Measurements from ENCODE around the gene PATZ1.
A peak's percentile ranks its signal among the peaks of the same experiment; 100 is the strongest.
"Not testable (repeated sequence)": the region's sequence is repeated elsewhere in the genome, so short reads cannot be mapped to it uniquely, and the experiment has no call there.

The PATZ1 gene

GRCh38 chr22:31343235-31344191 lies 2.6 kb downstream of the PATZ1 start:
- peak; percentile 52 for DNase-seq

- no peak for DNase-seq
These were observed 3.6 kb downstream of the PATZ1 start for GRCh38 chr22:31342389-31343140.

- DNase-seq = no peak
These were observed 4.6 kb downstream of the PATZ1 start for GRCh38 chr22:31341386-31342088.

- DNase-seq = no peak
These were observed 5.3 kb downstream of the PATZ1 start for GRCh38 chr22:31340765-31341247.

GRCh38 chr22:31340360-31340759 lies 5.8 kb downstream of the PATZ1 start:
- DNase-seq = no peak

- no peak for DNase-seq
These were observed 6.9 kb downstream of the PATZ1 start for GRCh38 chr22:31339148-31339832.

- no peak for DNase-seq
These were observed 9.0 kb downstream of the PATZ1 start for GRCh38 chr22:31337178-31337577.

- DNase-seq = no peak
These were observed 11.8 kb downstream of the PATZ1 start for GRCh38 chr22:31334329-31334728.

- no peak for DNase-seq
These were observed 12.5 kb downstream of the PATZ1 start for GRCh38 chr22:31333641-31334040.

- DNase-seq = no peak
These were observed 13.3 kb downstream of the PATZ1 start for GRCh38 chr22:31332886-31333285.

- no peak for DNase-seq
These were observed 14.1 kb downstream of the PATZ1 start for GRCh38 chr22:31332010-31332409.

GRCh38 chr22:31329453-31330215 lies 16.5 kb downstream of the PATZ1 start:
- DNase-seq = no peak

GRCh38 chr22:31329029-31329428 lies 17.1 kb downstream of the PATZ1 start:
- DNase-seq = no peak

GRCh38 chr22:31328544-31328960 lies 17.6 kb downstream of the PATZ1 start:
- DNase-seq = no peak

- DNase-seq = no peak
These were observed 18.2 kb downstream of the PATZ1 start for GRCh38 chr22:31327806-31328543.

GRCh38 chr22:31326877-31327276 lies 19.3 kb downstream of the PATZ1 start:
- no peak for DNase-seq

GRCh38 chr22:31323578-31324550 lies 22.3 kb downstream of the PATZ1 start:
- DNase-seq = no peak

GRCh38 chr22:31321421-31321820 lies 24.7 kb downstream of the PATZ1 start:
- peak; percentile 6 for DNase-seq

- DNase-seq = not testable (repeated sequence)
These were observed 31.9 kb downstream of the PATZ1 start for GRCh38 chr22:31314220-31314619.

Measured in DMS79 (cell line).